Epithelial cell of proximal tubule (primary cell): ENCODE data around the gene CCDC127. TPM values are rescaled to one million over a fixed set of nuclear protein-coding genes. Genes with fewer than 3 reads are reported as not detected.
"Not testable (repeated sequence)": the region's sequence is repeated elsewhere in the genome, so short reads cannot be mapped to it uniquely, and the experiment has no call there.

Experiments
- DNase-seq: peaks from one replicate; pipeline ENCODE4 v3.0.0-alpha.2; 2011; ENCODE audit warnings: low read depth
- H3K4me3 ChIP-seq: 2 replicates; pipeline ENCODE4 v1.5.1; 2011; ENCODE audit warnings: low read depth, mild to moderate bottlenecking, low read length
- CTCF ChIP-seq: conservative IDR thresholded peaks from 2 replicates; pipeline ENCODE4 v1.5.1; 2012; ENCODE audit warnings: low read depth, mild to moderate bottlenecking, low read length
- total RNA-seq: library from RNA; depleted of rRNA; stranded (reverse); fragments of >200 nt; gene quantifications from 2 replicates; pipeline ENCODE4 v1.2.3, GENCODE V29; 2015

Gene CCDC127
- total RNA-seq, 1 donor from 2014 or later, result 4.5 TPM

GRCh38 chr5:201672-202071, 16.3 kb downstream of the CCDC127 start:
- no peak for TF ChIP-seq CTCF
- H3K4me3 ChIP-seq, result no peak overlapping the region
- DNase-seq, result no peak

DNA sequence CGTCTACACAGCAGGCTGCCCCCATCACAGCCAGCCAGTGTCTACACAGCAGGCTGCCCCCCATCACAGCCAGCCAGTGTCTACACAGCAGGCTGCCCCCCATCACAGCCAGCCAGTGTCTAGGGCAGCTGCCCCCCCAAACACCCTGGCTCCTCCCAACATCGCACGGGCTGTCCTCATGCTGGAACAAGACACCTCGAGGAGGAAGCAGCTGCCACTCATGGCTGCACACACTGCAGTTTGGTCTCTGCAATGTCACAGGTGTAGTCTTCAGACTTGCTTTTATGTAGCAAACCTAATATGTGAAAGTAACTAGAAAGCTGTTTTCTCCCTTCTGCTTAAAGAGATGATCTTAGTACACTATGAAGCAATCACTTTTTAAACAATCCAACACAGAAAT, 17.0 kb downstream of the CCDC127 start:
- no peak for DNase-seq
- no peak for TF ChIP-seq CTCF
- no peak overlapping the region for H3K4me3 ChIP-seq

DNA sequence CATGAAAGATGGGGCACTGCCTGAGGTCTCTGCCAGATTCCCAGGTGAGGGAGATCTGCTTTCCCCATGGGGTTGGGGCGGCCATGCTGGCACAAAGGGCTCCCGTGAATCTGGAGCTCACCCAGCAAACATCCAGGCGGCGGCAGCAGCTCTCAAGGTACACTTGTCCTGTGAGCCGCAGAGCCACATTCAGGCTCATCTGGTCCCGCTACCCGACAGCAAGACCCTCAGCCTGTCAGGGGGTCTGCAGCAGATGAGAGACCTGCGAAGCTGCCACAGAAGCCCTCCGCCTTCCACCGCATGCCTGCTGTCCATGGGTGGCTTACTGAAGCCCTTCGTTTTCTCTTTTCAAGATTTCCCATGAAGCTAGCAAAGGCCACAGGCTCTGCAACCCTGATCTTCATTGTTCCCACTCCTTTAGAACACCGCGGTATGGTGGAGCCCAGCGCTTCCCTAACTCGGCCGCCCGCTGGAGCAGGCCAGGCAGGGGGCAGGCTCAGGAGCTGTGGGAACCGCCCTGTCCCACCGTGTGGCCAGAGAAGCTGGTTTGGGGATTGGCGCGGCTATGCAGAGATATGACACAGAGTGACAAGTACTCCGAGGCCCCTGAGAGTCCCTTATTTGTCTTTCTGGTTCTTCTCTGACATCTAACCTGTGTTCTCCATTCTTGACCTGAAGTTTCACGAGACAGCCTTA, 17.9 kb downstream of the CCDC127 start:
- no peak for TF ChIP-seq CTCF
- no peak overlapping the region for H3K4me3 ChIP-seq
- DNase-seq, result no peak

DNA sequence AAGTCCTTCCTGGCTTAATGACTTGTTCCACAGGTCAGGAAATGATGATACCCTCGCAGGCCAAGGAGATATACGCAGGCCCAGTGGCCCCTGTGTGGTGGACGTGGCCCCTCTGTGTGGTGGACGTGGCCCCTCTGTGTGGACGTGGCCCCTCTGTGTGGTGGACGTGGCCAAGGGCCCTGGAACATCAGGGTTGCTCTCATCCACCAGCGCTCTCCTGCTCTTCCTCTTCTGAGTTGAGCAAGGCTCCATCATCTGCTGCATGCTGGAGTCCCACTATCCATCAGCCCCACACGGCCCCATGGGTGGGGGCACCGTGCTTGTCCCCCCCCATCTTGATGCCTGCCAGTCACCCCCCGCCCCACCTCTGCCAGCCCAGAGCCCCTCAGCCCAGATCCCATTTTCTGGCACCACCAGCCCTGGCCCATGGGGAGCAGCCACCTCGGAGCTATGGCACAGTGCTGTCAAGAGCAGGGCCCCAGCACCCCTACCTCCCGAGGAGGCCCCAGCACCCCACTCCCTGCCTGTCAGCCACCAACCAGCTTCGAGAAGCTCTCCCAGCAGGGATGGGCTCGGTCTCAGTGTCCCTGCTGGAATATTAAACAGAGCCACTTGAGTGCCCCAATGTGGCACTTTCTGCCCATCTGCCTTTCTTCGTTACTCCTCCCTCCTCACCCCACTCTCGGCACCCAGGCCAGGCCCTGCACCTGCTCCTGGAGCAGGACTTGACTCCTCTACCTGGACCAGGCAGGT, 18.6 kb downstream of the CCDC127 start:
- no peak overlapping the region for H3K4me3 ChIP-seq
- TF ChIP-seq CTCF, result no peak
- DNase-seq, result no peak

DNA sequence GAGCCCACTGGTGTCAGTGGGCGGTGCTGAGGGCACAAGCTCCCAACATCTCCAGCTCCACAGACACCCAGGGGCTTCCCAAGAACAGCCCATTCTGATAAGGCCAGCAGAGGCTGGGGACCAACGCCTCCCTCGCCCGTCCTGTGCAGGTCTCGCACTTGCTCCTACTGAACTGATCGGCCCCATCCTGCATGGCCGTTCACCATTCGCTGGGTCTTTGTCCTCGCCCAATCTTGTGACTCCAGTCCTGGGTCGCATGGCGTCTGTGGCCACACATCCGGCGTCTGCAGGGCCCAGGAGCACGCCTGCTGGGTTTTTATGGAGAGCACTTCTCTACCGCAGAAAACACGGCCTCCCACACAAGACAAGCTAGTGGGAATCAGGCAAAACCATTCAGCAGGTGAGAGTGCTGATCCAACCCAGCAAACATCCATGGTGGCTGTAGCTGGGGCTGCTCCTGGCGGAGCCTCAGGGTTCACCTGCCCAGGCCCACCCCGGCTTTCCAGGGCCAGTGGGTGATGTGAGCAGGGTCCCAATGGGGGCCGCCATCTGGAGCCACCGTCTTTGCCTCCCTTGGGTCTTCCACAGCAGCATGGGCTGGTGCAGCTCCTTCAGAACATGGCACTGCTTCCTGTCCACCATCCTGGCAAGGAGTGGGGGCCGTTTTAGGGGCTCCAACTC, 19.3 kb downstream of the CCDC127 start:
- H3K4me3 ChIP-seq, result no peak overlapping the region
- TF ChIP-seq CTCF, result no peak
- DNase-seq, result no peak

DNA sequence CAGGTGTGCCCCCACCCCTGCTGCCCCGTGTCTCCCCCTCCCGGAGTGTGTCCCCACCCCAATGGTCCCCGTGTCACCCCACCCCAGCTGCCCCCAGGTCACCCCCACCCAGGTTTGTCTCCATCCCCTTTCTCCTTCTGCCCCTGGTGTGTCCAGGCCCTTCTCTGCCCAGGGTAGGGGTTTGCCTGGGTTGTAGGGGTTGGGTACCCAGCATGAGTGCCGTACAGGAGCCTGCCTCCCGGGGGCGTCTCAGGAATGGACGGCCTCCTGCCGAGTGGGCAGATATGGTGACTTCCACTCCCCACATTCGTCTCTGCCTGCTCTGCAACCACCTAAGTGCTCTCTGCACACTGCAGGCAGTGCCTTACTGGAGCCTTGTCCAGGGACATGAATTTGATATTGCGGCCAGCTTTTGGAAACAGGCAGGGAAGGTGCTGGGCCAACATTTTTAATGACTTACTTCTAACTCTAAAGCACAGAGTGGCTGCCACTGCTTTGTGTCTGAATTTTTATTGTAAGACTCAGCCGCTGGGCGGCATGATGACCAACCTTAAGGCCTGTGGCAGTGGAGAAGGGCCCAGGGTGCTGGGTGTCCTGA, 20.0 kb downstream of the CCDC127 start:
- TF ChIP-seq CTCF, result no peak
- no peak for DNase-seq
- no peak overlapping the region for H3K4me3 ChIP-seq

GRCh38 chr5:197031-197430, 20.9 kb downstream of the CCDC127 start:
- H3K4me3 ChIP-seq, DNase-seq: not testable (repeated sequence)
